Hepatocyte (in vitro differentiated cells): ENCODE measurements around the gene CRYM. TPM values are rescaled to one million over a fixed set of nuclear protein-coding genes. Genes with fewer than 3 reads are reported as not detected.

Experiments
- DNase-seq: peaks from one replicate; pipeline ENCODE4 v3.0.0-alpha.2; 2016; ENCODE audit warnings: low spot score
- H2AFZ ChIP-seq: fragments of 200-600 bp; sonication (generic); 2 replicates; pipeline ENCODE4 v1.6.0; 2016; ENCODE audit warnings: antibody characterized with exemption, mild to moderate bottlenecking
- H3K27ac ChIP-seq: fragments of 200-600 bp; sonication (generic); 2 replicates; pipeline ENCODE4 v1.5.1; 2016; ENCODE audit warnings: mild to moderate bottlenecking
- H3K27me3 ChIP-seq: fragments of 200-600 bp; sonication (generic); 2 replicates; pipeline ENCODE4 v1.6.1; 2016
- H3K36me3 ChIP-seq: fragments of 200-600 bp; sonication (generic); replicated peaks from 2 replicates; pipeline ENCODE4 v1.5.1; 2016; ENCODE audit warnings: low read depth; ENCODE audit not compliant: insufficient read depth
- H3K4me1 ChIP-seq: fragments of 200-600 bp; sonication (generic); 2 replicates; pipeline ENCODE4 v1.5.1; 2016; ENCODE audit warnings: mild to moderate bottlenecking, moderate library complexity; ENCODE audit not compliant: insufficient read depth
- H3K4me2 ChIP-seq: fragments of 200-600 bp; sonication (generic); 2 replicates; pipeline ENCODE4 v1.6.0; 2016
- H3K4me3 ChIP-seq: fragments of 200-600 bp; sonication (generic); 2 replicates; pipeline ENCODE4 v1.5.1; 2016; ENCODE audit warnings: mild to moderate bottlenecking
- H3K79me2 ChIP-seq: fragments of 200-600 bp; sonication (generic); 2 replicates; pipeline ENCODE4 v1.6.0; 2017; ENCODE audit warnings: mild to moderate bottlenecking
- H3K9me2 ChIP-seq: fragments of 200-600 bp; sonication (generic); replicated peaks from 2 replicates; pipeline ENCODE4 v1.6.0; 2017; ENCODE audit warnings: mild to moderate bottlenecking; ENCODE audit not compliant: insufficient read depth
- H3K9me3 ChIP-seq: fragments of 200-600 bp; sonication (generic); 2 replicates; pipeline ENCODE4 v1.5.1; 2016; ENCODE audit warnings: low read depth, mild to moderate bottlenecking
- H4K20me1 ChIP-seq: fragments of 200-600 bp; sonication (generic); 2 replicates; pipeline ENCODE4 v1.6.0; 2016; ENCODE audit warnings: mild to moderate bottlenecking; ENCODE audit not compliant: insufficient read depth, poor library complexity, severe bottlenecking
- CTCF ChIP-seq: fragments of 200-600 bp; sonication (generic); IDR thresholded peaks from 2 replicates; pipeline ENCODE4 v1.5.1; 2016; ENCODE audit warnings: antibody characterized with exemption, mild to moderate bottlenecking; ENCODE audit not compliant: poor library complexity
- EZH2 ChIP-seq: fragments of 200-600 bp; sonication (generic); IDR thresholded peaks from 2 replicates; pipeline ENCODE4 v1.6.1; 2016; ENCODE audit warnings: antibody characterized with exemption, mild to moderate bottlenecking, borderline replicate concordance
- EZH2phosphoT487 ChIP-seq: fragments of 200-600 bp; sonication (generic); IDR thresholded peaks from one replicate; pipeline ENCODE4 v1.6.1; 2018; ENCODE audit warnings: antibody characterized with exemption, mild to moderate bottlenecking, low read depth, moderate library complexity; ENCODE audit not compliant: unreplicated experiment, severe bottlenecking
- WGBS: methylation state at CpG from one replicate; pipeline ENCODE4 v1.1.6; 2016; ENCODE audit warnings: low lambda C conversion rate; ENCODE audit errors: missing lambda C conversion rate; 5-methylcytosine and 5-hydroxymethylcytosine counted together
- polyA plus RNA-seq: library from polyadenylated mRNA; unstranded; fragments of >200 nt; fragmentation: Nextera tagmentation; extraction: Ambion mirVana; gene quantifications from 2 replicates; pipeline ENCODE4 v1.2.1, GENCODE V29; 2016
- total RNA-seq: library from RNA; depleted of rRNA; stranded (reverse); fragments of >200 nt; gene quantifications from 2 replicates; pipeline ENCODE4 v1.2.3, GENCODE V29; 2014

CRYM gene
- total and polyA plus RNA-seq, 2 experiments from 2014 or later = 5.7 to 6.3 TPM

- H2AFZ ChIP-seq = no peak within 1 kb of the TSS
- H3K4me3 ChIP-seq = peak within 1 kb of the TSS; percentile 8
- WGBS = 71% methylated on average over 11 of the region's 11 CpGs
- no peak for TF ChIP-seq EZH2phosphoT487
- no peak for TF ChIP-seq EZH2
- TF ChIP-seq CTCF = no peak
- H3K27me3 ChIP-seq = no peaks in the 10 kb centered on the region
- peak within 1 kb of the TSS; percentile 89 for H3K27ac ChIP-seq
- no peaks in the 10 kb centered on the region for H3K4me1 ChIP-seq
- H3K79me2 ChIP-seq = peaks cover 47% of the 10 kb centered on the region
- H4K20me1 ChIP-seq = no peaks in the 10 kb centered on the region
- peak; percentile 74 for DNase-seq
- no peaks in the 10 kb centered on the region for H3K9me3 ChIP-seq
- no peaks in the 10 kb centered on the region for H3K36me3 ChIP-seq
- peak within 1 kb of the TSS; percentile 70 for H3K4me2 ChIP-seq
- H3K9me2 ChIP-seq = no peaks in the 10 kb centered on the region
Measured at GRCh38 chr16:21233521-21234150, 44.5 kb downstream of the CRYM start, which contains the start of gene ANKS4B. TSS of gene ANKS4B (plus strand) at chr16:21233699. CDS start at chr16:21233738, 39 bp downstream.

- no peak overlapping the region for H3K4me3 ChIP-seq
- peaks cover 43% of the 10 kb centered on the region for H3K79me2 ChIP-seq
- H3K4me1 ChIP-seq = no peaks in the 10 kb centered on the region
- H3K4me2 ChIP-seq = peak overlapping the region; percentile 16
- H3K9me2 ChIP-seq = no peaks in the 10 kb centered on the region
- no peaks in the 10 kb centered on the region for H3K27me3 ChIP-seq
- H4K20me1 ChIP-seq = no peaks in the 10 kb centered on the region
- no peak overlapping the region for H2AFZ ChIP-seq
- H3K36me3 ChIP-seq = no peaks in the 10 kb centered on the region
- DNase-seq = no peak
- TF ChIP-seq EZH2 (no peak), EZH2phosphoT487 (no peak), CTCF (no peak)
- no peaks in the 10 kb centered on the region for H3K9me3 ChIP-seq
- 86% methylated on average over 1 of the region's 1 CpG for WGBS
- H3K27ac ChIP-seq = peak overlapping the region; percentile 89
Measured at GRCh38 chr16:21233045-21233520, 45.0 kb downstream of the CRYM start.

DNA sequence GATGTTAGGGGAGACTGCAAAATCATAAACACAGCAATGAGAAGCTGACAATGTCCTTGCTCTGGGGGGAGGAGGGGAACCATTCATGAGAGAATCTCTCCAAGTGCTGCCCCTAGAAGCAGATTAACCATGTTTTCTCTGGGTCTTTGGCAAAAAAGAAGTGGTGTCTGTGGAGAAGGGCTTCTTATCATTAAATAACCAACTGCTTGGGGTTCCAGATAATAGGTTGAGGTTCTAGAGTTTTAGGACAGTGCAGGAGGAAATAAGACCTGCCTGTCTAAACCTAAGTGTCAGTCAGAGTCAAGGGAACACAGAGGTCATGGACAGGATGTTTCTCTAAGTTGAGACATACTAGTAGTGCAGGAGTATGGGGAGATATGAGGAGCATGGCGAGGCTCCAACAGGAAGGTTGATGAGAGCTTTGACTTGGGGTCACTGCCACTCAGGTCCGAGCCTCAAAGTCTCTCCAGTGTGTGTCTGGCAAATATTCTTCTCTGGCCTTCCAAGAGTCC, 49.7 kb downstream of the CRYM start:
- DNase-seq = no peak
- Histone ChIP-seq H3K9me2 (no peaks in the 10 kb centered on the region), H3K27ac (no peak overlapping the region), H4K20me1 (no peaks in the 10 kb centered on the region), H3K4me2 (no peak overlapping the region), H2AFZ (no peak overlapping the region), H3K4me3 (no peak overlapping the region), H3K79me2 (no peaks in the 10 kb centered on the region), H3K9me3 (no peaks in the 10 kb centered on the region), H3K4me1 (peaks cover 5% of the 10 kb centered on the region), H3K27me3 (no peaks in the 10 kb centered on the region), H3K36me3 (no peaks in the 10 kb centered on the region)
- TF ChIP-seq EZH2 = no peak
- no peak for TF ChIP-seq EZH2phosphoT487
- no peak for TF ChIP-seq CTCF
- WGBS = 91% methylated on average over 2 of the region's 2 CpGs
